UCSD-AML1 (cell line): Measurements from ENCODE around the gene KCNAB3.

ENCODE experiments used
- DNase-seq: peaks from one replicate; lab custom pipeline; 2025; ENCODE audit not compliant: unreplicated experiment; lab: John Stamatoyannopoulos, UW

KCNAB3 gene

DNA sequence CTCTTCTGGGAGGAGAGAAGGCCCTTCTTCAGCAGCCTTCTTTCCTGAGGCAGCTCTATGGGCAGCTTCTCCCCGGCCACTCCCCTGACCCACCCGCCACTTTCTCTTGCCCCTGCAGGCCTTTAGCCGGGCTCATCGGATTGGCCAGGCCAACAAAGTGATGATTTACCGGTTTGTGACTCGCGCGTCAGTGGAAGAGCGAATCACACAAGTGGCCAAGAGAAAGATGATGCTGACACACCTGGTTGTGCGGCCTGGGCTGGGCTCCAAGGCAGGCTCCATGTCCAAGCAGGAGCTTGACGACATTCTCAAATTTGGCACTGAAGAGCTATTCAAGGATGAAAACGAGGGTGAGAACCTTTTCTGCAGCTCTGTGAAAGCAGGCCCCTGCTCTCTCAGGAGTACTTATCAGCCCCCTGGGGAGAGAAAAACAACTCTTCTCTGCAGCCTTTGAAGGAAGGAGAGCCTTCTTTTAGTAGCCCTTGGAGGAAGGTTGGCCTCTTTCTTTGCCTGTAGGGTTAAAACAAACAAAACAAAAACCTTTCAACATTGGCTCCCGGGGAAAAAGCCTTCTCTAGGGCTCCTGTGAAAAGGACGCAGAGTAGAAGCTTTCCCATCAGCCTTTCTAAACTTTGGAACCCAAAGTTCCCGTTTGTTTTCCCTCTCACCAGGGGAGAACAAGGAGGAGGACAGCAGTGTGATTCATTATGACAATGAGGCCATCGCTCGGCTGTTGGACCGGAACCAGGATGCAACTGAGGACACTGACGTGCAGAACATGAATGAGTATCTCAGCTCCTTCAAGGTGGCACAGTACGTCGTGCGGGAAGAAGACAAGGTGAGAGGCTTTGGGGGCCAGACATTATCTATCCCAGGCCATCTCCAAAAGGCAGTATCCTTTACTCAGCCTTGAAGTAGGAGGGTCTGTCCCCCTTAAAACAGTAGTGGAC, 26.2 kb downstream of the KCNAB3 start:
- no peak for DNase-seq

DNA sequence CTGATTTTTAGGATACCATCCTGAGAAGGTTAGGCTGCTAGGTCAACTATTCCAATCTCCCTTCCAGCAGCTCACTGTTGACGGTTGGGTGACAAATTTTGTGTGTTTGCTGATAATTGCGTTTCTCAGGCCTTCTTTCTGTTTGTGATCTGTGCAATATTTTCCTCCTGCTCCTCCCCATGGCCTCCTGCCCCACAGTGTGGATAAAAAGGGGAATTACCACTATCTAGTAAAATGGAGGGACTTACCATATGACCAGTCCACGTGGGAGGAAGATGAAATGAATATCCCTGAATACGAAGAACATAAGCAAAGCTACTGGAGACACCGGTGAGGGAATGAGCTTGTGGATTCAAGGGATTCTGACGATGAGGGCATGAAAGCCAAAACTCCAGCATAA, 31.9 kb downstream of the KCNAB3 start:
- no peak for DNase-seq

DNA sequence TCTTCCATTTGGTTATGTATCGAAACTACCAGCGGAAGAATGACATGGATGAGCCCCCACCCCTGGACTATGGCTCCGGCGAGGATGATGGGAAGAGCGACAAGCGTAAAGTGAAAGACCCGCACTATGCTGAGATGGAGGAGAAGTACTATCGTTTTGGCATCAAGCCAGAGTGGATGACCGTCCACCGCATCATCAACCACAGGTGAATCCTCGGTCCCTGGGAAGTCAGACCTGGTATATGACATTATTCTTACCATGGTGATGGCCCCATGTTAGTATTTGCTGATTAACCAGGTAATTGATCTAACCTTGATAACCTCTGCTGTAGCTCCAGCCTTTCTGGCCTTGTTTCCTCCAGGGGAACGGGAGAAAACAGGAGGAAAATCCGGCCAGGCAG, 32.6 kb downstream of the KCNAB3 start:
- DNase-seq, result no peak

DNA sequence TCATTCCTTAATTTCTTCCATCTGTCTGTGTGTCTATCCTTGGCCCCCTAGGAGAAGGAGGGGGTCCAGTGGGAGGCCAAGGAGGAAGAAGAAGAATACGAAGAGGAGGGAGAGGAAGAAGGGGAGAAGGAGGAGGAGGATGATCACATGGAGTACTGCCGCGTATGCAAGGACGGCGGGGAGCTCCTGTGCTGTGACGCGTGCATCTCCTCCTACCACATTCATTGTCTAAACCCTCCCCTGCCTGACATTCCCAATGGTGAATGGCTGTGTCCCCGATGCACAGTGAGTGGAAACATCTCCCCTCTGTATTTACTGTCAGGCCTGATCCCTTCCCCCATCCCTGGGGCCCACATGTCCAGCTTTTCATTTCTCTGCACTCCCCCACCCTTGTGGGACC, 34.8 kb downstream of the KCNAB3 start:
- no peak for DNase-seq

DNA sequence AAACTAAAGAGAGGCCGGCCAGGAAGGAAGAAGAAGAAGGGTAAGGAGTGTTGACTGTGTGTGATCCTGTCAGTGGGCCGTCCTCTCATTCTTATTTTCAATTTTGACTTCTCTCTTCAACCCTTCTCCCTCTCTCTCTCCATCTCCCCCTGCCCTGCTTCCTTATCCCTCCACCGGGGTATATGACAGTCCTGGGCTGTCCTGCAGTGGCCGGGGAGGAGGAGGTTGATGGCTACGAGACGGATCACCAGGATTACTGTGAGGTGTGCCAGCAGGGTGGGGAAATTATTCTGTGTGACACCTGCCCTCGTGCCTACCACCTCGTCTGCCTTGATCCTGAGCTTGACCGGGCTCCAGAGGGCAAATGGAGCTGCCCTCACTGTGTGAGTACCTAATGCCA, 35.4 kb downstream of the KCNAB3 start:
- DNase-seq, result no peak

DNA sequence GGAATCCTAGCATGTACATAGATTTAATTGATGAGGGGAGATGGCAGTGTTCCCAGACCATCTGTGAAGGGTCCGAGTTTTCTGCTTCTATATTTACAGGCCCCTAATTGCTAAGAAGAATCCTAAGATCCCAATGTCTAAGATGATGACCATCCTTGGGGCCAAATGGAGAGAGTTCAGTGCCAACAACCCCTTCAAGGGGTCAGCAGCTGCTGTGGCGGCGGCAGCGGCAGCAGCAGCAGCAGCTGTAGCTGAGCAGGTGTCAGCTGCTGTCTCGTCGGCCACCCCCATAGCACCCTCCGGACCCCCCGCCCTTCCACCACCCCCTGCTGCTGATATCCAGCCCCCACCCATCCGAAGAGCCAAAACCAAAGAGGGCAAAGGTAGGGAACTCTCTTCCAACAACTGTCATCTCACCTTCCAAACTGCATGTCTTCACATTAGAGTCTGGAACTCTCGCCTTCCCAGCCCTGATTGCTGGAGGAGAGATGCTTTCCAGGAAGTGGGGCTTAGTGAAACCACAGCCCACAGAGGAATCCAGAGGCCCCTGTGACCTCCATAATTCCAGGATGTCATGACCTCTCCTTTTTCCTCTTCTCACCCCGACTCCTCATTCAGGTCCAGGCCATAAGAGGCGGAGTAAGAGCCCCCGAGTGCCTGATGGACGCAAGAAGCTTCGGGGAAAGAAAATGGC, 36.3 kb downstream of the KCNAB3 start:
- no peak for DNase-seq

DNA sequence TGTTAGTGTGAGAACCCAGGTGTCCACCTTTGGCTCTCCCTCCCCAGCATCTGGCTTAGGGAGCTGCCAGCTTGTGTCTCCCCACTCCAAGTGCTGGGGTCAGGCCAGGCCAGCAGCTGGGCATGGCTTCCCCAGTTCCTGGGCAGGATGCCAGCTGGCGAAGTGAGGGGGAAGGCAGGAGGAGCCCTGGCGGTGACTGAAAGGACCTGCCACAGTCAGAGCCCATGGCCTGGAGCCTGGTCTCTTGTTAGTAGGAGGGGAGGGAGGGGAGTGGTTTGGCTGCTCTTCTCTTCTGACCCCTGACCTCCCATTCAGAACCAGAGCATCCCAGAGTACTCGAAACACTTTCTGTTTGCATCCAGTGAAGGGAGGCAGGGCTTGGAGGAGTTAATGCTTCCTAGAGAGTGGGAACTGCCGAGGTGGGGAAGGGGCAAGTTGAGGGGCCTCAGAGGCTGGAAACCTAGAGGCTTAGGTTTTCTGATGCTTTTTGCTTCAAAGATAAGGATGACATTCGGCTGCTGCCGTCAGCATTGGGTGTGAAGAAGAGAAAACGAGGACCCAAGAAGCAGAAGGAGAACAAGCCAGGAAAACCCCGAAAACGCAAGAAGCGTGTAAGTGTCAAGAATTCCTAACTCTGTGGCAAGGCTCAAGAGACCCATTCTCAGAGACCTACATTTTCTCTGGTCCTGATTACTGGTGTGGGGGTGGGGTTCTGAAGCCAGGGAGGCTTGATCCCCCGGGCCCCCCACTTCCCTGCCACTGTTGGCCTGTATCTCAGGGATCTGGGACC, 40.3 kb downstream of the KCNAB3 start:
- peak; percentile 78 for DNase-seq

DNA sequence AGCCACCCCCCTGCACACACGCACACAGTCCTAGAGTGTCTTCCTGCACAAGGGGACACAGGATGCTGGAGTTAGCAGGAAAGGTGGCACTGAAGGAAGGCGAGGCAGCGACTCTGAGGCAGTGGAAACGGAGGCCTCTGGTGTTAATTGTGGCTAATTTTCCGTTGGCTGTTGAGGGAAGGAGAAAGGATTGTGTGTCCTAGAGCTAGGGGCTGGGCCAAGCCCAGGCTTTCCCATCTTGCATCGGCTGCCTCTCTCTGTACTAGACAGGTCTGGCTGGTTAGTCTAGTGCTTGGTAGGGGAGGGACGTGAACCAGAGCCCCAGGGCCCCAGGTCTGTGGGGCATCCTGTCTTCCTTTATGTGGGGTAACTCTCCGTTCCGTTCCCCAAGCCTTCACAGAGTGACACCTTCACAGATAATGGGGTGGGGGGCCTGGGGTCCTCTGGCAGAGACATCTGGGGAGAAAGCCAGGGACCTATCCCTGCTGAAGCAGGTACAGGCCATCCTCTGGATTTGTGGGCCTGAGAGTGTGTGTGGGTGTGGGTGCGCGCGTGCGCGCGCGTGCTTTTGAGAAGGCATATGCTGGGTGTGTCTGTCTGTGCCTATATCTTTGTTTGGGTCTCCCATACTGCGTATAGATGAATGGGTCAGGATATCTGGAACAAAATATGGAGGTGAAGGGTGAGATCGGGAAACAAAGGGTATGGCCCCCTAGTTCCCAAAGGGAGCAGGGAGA, 41.3 kb downstream of the KCNAB3 start, which contains the start of gene CHD3:
Gene CHD3 (plus strand): TSS at position 606 of the 737 bp plus-strand sequence. CDS start 212 bp downstream, outside the sequence.
- no peak for DNase-seq

DNA sequence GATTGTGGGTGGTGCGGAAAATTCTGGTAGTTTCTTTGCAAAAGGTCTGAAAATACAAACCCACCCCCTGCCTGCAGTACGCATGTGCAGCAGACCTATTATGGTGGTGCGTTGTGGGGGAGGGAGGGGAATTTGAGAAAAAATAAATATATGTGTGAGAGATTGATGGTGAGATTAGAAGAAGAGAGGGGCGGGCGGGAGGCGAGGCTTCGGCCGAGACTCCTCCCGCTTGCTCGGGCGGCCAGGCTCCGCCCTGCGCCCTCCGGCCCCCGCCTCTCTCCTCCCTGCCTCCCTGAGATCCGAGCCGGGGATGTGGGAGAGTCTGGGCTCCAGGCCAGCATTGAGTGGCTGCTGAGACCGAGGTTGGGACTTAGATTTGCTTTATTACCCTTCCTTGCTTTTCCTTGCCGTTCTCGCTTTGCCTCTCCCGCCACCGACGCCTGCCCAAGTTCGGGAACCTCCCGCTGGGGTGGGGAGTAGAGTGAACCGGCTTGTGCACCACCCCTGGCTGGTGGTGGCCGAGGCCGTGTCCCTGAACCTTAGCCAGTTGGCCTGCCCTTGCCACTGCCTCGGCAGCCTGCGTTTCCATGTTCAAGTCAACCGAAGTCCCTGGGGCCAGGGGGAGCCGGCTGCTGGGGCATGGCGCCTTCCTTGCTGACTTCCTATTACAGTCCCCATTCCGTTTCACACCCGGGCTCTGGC, 42.0 kb downstream of the KCNAB3 start:
- DNase-seq, result peak; percentile 92

DNA sequence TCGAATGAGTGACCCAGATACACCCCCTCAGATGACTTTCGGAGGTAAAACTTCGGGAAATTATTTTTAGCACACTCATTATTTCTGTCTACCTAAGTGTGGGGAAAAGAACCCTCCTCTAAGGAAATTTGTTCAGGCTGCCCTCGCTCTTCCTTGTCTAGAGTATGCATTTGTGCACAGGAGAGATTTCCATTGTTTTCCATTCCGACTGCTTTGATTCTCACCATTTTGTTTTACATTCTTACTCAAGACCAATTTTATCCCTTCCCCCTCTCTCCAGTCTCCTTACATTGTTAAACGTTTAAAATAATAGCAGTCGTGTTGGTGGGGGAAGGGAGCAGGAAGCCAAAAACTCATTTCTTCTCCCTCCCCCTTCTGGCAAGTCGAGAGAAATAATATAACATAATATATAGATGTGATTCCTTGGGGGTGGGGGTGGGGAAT, 42.6 kb downstream of the KCNAB3 start:
- DNase-seq, result no peak

DNA sequence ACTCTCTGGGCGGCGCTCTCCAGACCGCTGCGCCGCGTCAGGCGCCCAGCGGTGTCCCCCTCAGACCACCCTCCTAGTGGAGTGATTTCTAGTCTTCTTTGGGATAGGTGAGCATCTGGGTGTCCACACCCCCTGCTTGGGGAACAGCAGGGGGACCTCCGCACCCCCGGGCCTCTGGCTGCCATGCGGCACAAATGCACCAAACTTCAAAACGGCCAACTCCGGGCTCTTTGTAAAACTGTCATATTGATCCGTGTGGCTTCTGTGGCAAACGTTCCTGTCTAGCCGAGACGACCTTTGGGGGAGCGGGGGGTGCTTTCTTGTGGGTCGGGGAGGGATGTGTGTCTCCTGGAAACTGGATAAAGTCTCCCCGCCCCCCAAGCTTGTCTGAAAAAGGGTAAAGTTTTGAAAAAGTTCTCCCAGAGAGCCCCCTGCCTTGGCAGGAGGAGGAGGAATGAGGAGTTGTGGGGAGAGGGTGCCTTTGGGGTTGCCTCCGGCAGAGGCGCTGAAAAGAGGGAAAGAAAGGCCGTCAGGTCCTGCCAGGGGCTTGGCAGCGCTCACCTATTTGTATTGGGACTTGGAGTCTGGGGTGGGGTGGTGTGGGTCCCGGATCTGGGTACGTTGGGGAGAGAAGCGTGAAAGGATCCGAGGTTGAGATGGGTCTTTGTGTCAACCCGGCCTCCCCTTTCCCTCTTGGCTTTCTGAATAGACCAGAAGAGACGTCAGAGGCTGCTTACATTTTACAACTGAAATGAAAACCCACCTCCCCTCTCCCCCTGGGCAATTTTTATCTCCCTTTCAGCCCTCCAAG, 43.2 kb downstream of the KCNAB3 start:
- DNase-seq, result peak; percentile 72

DNA sequence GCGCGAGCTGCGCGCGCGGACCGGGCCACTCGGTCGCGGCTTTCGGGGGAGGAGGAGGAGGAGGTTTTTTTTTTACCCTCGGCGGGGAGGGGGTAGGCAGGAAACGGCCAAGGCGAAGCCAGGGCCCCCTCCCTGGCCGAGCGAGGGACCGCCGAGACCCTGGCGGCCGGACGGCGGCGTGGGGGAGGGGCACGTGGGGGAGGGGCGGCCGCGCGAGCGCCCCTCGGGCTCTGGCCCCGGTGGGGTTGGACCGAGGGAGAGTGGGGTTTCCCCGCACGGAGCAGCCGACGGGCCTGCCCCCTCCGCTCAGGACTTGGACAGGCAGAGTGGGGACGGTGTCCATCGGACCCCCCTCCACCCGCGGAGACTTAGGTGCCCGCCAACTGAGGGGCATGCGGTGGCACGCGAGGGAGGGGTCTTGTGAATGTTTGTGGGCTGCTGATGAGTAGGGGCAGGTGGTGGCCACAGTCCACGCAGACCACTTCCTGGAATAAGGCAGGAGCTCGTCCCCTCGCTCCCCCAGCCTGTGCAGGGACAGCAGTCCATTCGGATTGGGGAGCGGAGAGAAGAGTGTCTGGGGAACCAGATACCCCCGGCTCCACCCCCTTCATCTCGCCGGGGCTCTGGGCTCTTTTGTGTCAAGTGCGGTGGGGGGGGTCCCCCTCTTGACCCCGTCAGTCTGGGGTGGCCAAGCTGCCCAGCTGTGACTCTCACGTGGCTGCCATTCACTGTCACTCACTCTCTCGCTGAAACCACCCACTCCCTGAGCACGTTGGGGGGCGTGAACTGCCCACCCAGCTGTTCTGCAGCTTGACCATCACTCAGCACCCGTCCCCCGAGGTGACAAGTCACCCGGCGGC, 44.1 kb downstream of the KCNAB3 start:
- peak; percentile 72 for DNase-seq

DNA sequence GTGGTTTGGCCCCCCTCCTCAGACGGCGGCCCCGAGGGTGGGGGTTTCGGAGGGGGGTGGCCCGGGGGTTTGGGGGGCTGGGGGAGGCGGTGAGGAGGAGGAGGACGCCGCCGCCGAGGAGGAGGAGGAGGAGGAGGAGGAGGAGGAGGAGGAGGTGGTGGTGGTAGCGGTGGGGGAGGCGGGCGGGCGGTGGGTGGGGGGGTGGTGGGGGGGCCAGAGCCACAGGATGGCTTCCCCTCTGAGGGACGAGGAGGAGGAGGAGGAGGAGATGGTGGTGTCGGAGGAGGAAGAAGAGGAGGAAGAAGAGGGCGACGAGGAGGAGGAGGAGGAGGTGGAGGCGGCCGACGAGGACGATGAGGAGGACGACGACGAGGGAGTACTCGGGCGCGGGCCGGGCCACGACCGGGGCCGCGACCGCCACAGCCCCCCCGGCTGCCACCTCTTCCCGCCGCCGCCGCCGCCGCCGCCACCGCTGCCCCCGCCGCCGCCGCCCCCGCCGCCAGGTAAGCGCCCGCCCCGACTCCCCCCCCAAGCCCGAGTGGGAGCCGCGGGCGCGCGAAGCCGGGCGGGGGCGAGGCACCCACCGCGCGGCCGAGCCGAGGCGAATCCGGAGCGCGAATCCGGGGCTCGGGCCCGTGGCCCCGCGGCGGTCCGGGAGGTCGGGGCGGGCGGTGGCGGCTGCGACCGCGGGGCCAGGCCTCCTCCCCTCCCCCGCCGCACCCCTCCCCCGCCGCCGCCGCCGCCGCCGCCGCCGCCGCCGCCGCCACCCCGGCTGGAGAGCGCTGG, 44.9 kb downstream of the KCNAB3 start:
- DNase-seq, result no peak

DNA sequence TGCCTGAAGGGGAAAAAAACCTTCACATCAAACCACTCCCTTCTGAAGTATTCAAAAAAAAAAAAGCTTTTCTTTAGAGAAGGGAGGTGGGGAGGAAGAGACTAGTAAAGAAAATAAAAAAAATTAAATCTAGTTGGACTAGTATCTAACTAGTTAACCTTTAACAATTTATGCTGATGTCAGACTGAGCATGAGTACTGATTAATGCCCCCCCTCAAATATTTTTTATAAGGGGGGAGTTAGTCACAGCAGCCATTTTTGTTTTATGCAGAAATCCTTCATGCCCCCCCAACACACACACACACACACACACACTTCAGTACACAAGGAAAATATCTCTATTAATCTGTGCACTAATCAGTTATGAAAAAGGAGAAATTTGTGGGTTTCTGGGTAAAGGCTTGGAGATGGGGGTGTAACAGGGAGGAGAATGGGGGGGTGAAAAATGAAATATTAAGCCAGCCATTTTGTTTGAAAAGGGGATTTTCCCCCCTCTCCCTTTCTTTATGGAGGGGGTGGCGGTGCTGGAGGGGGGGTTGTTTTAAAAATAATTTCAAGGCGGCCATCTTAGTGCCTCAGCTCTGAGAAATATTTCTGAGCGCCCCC, 45.8 kb downstream of the KCNAB3 start:
- no peak for DNase-seq

DNA sequence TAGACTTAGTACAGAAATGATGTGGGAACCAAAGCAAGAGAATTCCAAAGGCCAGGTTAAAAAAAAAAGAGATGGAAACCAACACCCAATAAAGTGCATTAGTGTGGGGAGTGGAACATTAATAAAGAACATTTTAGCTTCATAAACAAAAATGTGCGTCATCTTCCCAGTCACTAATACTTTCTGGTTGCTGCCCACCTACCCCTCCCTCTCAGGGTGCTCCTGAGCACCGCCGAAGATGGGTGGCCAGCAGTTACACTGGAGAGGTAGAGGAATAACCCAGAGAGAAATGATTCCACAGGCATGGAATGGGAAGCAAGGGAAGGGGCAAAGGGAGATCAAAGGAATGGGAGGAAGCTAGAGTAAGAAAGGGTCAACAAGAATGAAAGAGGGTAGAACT, 47.0 kb downstream of the KCNAB3 start:
- no peak for DNase-seq

DNA sequence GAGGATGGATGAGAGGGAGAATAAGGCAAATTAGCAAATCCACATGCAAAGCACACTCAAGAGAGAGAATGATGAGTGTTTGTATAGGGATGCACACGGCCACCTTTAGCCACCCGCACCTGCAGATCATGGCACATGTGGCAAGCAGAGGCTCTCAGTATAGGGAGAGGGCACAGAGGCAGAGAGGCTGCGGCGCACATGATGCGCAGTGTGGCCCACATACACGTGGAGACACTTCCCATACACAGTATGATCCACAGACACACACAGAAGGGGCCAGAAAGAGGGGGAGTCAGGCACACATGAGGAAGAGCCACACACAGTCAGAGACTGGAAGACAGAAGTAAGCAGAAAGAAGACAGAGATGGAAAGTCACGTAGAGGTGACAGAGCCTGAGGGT, 47.6 kb downstream of the KCNAB3 start:
- DNase-seq, result no peak
